ENCODE measurements around the gene ARHGDIG.
A peak's percentile ranks its signal among the peaks of the same experiment; 100 is the strongest.
"Not testable (repeated sequence)": the region's sequence is repeated elsewhere in the genome, so short reads cannot be mapped to it uniquely, and the experiment has no call there.

Gene ARHGDIG

DNA sequence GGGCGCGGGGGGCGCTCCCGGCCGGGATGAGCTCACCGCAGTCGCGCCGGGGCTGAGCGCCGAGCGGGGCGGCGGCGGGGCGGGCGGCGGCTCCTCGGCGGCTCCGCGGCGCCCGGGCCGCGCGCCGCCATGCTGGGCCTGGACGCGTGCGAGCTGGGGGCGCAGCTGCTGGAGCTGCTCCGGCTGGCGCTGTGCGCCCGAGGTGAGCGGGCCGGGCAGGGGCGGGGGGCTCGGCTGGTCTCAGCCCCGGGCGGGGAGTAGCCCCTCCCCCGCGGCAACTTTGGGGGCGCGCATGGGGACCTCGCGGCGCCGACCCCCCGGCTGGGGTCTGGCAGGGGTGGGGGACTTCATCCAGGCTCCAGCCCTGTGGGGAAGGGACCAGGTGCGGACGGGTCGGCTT, at the start of gene ARHGDIG:
Gene ARHGDIG, plus strand, starts transcription at position 40 of the 400 bp plus-strand sequence. Its CDS starts 90 bp downstream, at position 130.
- no peak for DNase-seq (ENCODE audit: low read depth in 2 of 2)

DNA sequence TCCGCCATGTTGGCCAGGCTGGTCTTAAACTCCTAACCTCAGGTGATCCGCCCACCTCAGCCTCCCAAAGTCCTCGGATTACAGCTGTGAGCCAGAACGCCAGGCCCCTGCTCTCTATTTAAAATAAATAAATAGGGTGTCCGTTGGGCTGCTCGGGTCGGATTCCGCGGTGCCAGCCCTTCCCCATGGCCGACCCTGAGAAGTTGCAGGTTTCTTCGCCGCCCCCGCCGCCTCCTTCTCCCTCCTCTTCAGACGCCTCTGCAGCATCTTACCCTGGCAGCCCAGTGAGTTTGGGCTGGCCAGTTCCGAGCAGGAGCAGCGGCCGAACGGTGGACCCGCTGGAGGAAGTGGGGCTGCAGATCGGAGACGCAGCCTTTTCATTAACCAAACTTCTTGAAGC, 49.4 kb upstream of the ARHGDIG start:
- no peak for DNase-seq (ENCODE audit: low read depth in 2 of 2)

DNA sequence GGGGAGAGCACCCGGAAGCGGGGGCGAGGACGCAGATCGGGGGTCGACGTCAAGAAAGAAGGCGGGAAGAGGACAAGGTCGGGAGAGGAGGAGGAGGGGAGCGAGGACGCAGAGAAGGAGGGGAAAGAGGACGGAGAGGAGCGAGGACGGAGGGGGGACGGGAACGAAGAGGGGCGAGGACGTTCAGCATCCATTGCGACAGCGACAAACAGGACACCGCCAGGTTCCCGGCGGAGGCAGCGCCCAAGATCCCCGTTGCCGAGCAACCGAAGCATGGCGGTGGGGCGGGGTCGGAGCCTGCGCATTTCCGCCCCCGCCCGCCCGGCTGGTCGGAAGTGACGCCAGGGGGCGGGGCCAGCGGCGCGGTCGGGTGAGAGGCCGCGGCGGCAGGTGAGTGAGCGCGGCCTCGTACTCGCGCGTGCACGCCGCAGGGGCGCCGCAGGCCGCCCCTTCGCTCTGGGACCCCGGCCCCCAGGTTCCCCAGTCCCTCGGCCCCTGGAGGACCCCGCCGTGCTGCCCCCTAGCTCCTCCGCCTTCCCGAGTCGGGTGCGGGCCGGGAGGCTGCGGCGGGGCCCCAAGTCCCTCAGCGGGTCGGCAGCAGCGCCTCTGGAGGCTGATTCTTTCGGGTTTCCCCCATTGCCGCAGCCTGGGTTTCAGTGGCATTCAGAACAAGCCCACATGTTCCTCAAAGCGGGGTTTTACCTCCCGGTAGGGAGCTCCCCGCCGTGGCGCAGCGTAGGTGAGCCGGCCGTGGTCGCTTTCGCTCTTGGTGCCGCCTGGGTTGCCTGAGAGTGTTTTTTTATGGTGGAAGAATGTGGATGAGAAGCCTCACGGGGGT, 45.7 kb upstream of the ARHGDIG start, which contains the start of gene FAM234A:
Gene FAM234A, plus strand, starts transcription at position 354 of the 838 bp plus-strand sequence. CDS start 19,593 bp downstream, outside the sequence.
- peak; percentile 94 to 97 for DNase-seq (ENCODE audit: low read depth in 2 of 2)

DNA sequence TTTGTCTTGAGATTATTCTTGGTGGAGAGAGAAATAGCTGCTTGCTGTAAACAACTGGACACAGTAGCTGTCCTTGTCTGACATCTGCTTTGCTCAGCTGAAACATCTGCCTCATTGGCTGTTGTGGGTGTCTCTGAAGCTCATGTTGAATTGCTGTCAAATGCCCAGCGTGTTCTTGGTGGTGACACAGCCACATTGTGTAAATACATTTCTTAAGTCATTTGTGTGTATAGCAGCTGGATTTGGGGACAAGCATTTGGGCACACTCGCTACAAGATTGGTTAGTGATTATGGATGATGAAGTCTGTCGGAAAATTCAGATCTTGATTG, 40.5 kb upstream of the ARHGDIG start:
- no peak for DNase-seq (ENCODE audit: low read depth in 2 of 2)

DNA sequence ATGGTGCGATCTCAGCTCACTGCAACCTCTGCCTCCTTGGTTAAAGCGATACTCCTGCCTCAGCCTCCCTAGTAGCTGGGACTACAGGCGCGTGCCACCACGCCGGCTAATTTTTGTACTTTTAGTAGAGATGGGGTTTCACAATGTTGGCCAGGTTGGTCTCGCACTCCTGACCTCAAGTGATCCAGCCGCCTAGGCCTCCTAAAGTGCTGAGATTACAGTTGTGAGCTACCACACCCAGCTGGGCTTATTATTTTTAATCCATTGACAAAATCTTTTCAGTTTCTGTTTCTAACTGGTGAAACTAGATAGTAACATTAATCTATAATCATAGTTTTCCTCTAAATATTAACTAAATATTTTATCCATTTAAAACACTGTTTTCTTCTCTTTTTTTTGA, 39.8 kb upstream of the ARHGDIG start:
- no peak for DNase-seq (ENCODE audit: low read depth in 2 of 2)

DNA sequence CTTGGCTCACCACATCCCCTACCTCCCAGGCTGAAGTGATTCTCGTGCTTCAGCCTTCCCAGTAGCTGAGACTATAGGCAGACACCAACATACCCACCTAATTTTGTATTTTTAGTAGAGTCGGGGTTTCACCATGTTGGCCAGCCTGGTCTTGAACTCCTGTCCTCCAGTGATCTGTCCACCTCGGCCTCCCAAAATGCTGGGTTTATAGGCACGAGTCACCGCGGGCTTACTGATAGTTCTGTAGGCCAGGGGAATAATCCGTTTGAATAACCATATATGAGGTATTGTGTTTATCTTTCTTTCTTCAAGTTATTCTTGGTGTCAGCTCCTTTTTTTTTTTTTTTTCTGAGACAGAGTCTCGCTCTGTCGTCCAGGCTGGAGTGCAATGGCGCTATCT, 38.1 kb upstream of the ARHGDIG start:
- no peak for DNase-seq (ENCODE audit: low read depth in 2 of 2)

DNA sequence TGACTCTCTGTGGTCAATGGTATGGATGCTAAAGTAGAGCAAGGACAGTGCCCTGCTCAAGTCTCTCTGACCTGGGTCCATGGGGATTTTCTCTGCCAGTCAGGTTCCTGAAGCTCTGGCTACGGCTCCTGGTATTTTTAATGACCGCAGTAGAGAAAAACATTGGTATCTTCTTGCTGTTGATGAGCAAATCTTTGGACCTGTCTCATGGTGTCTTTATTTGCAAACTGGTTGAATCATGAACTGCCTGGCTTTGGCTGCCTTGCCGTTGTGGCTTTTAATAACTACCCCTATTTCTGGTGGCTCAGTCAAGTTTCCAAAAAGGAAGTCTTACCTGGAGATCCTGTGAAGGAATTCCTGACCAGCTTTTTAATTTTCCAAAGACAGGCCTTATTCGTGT, 37.0 kb upstream of the ARHGDIG start:
- DNase-seq (ENCODE audit: low read depth in 2 of 2) = no peak

DNA sequence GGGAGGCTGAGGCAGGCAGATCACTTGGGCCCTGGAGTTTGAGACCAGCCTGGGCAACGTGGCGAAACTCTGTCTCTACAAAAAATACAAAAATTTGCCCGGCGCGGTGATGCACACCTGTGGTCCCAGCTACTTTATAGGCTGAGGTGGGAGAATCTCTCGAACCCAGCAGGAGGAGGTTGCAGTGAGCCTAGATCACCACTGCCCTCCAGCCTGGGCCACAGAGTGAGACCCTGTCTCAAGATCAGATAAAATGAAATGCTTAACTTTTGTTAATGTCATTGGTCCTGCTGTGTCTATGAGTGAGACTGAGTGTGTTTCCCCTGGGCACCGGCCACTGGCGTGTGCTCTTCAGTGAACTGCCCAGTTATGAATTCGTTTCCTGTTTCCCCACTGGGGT, 35.3 kb upstream of the ARHGDIG start:
- DNase-seq (ENCODE audit: low read depth in 2 of 2) = no peak

DNA sequence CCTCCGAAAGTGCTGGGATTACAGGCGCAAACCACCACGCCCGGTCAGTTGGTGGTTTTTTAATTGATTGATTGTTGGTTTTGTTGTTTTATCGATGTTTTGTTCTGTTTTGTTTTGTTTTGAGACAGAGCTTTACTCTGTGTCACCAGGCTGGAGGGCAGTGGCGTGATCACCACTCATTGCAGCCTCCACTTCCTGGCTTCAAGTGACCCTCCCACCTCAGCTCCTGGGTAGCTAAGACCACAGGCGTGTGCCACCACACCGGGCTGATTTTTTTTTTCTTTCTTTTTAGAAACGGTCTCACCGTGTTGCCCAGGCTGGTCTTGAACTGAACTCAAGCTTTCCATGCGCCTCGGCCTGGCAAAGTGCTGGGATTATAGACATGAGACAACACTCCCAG, 33.4 kb upstream of the ARHGDIG start:
- DNase-seq (ENCODE audit: low read depth in 2 of 2) = no peak

DNA sequence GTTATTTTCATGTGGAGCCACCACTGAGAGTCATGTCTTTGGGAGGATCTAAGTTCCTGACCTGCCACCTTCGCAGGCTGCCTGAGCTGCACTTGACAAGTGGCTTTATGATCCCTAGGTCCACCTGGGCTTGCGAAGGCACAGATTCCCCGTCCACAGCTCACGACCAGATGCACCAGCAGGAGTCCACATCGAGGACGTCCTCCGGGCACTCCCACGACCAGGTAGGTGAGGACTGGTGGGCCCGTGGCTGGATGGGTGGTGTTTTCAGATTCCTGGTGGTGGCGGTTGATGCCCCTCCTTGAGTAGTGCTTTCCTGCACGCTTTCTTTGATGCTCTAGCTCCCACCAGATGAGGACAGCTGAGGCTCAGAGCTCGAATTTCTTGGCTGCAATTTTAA, 31.0 kb upstream of the ARHGDIG start:
- DNase-seq (ENCODE audit: low read depth in 2 of 2) = no peak

DNA sequence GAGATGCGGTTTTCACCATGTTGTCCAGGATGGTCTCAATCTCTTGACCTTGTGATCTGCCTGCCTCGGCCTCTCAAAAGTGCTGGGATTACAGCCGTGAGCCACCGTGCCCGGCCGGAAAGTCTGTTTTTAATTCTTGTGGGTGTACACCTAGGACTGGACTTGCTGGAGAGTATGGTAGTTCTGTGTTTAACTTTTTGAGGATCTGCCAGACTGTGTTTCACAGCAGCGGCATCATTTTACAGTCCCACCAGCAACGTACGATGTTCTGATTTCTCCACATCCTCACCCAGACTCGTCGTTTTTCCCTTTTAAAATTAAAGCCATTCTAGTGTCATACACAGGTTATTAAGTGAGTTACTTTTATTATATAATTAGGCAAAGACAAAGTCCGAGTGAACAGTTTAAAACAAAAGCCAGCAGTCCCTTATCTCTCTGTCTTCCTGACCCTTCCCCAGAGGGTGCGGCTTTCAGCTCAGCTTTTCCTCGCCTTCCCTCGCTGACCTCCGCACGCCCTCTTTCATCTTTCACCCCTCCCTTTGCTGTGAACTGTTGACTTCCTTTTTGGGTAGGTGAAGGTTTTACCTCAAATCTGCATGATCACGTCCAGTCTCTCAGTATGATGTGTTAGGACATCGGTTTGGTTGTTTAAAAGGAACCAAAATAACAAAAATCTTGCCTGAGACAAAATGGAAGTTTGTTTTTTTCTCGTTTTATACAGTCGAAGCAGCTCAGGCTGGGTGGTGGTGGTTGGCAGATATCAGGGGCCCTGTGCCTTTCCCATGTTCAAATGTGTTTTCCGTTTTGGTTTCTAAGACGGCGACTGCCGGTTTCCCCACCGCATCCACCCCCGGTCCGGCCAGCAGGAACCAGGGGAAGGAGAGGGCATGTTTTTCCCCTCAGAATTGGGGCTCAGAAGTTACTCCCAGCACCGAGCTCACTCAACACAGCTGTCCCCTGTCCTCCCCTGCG, 27.7 kb upstream of the ARHGDIG start:
- no peak for DNase-seq (ENCODE audit: low read depth in 2 of 2)

DNA sequence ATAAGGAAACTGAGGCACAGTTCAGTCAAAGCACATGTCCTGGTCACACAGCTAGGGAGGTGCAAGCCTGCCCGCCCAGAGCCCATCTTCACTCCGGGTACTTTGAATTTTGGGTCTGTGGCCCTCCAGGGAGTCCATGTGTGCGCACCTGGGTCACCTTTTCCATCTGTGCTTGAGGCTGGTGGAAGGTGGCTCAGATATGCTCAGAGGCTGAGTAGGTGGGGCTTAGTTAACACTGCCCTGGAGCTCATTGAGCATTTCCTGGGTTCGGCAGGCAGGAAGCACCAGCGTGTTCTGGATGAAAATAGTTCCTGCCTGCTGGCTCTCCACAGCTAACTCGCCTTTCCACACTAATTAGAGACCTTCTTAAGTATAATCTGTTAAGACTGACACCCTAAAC, 26.6 kb upstream of the ARHGDIG start:
- no peak for DNase-seq (ENCODE audit: low read depth in 2 of 2)

DNA sequence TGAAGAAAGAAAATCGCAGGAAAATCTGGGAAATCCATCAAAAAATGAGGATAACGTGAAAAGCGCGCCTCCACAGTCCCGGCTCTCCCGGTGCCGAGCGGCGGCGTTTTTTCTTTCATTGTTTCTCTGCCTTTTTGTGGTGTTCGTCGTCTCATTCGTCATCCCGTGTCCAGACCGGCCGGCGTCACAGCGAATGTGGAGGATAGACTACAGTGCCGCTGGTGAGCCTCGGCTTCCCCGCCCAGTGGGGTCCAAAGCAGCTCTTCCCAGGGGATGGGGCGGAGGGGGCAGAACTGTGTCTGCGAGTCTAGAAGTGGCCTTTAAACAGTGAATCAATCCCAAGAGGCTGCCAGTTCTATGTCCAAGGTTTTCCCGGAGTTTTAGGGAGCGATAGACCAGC, 25.9 kb upstream of the ARHGDIG start:
- DNase-seq (ENCODE audit: low read depth in 2 of 2) = no peak

DNA sequence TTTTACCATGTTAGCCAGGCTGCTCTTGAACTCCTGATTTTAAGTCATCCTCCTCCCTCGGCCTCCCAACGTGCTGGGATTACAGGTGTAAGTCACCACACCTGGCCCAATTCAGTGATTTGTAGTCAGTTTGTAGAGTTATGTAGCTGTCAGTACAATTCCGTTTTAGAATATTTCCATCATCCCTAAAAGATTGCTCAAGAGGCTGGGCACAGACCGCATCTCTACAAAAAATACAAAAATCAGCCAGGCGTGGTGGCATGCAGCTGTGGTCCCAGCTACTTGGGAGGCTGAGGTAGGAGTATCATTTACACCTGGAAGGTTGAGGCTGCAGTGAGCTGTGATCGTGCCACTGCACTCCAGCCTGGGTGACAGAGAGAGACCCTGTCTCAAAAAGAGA, 25.2 kb upstream of the ARHGDIG start:
- no peak for DNase-seq (ENCODE audit: low read depth in 2 of 2)

DNA sequence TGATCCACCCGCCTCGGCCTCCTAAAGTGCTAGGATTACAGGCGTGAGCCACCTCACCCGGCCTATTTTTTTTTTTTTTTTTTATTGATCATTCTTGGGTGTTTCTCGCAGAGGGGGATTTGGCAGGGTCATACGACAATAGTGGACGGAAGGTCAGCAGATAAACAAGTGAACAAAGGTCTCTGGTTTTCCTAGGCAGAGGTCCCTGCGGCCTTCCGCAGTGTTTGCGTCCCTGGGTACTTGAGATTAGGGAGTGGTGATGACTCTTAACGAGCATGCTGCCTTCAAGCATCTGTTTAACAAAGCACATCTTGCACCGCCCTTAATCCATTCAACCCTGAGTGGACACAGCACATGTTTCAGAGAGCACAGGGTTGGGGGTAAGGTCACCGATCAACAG, 22.3 kb upstream of the ARHGDIG start:
- DNase-seq (ENCODE audit: low read depth in 2 of 2) = not testable (repeated sequence)

DNA sequence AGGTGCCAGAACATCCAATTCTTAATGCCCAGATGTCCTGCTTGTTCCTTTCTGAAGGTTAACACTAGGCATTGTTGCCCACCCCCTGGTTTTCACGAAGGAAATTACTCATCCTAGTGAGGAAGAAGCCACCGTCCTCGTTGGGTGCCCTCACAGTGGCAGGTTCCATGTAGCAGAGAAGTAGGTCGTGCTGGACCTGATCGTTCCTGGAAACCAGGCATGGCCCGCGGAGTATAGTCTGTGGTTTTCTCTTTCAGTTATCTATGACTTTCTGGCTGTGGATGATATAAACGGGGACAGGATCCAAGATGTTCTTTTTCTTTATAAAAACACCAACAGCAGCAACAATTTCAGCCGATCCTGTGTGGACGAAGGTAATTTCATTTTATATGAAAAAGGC, 21.2 kb upstream of the ARHGDIG start:
- DNase-seq (ENCODE audit: low read depth in 2 of 2) = no peak

DNA sequence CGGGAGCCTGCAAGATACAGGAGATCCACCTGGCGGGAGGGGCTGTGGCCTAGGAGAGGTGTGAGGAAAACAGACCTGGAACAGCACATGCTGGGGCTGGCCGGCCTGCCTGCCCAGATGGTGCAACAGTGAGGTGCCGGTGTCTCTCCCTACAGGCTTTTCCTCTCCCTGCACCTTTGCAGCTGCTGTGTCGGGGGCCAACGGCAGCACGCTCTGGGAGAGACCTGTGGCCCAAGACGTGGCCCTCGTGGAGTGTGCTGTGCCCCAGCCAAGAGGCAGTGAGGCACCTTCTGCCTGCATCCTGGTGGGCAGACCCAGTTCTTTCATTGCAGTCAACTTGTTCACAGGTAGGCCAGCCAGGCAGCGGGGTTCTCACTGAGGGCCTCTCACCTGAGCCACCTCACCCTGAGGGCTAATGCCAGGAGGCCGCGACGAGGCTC, 20.6 kb upstream of the ARHGDIG start:
- DNase-seq (ENCODE audit: low read depth in 2 of 2) = no peak

DNA sequence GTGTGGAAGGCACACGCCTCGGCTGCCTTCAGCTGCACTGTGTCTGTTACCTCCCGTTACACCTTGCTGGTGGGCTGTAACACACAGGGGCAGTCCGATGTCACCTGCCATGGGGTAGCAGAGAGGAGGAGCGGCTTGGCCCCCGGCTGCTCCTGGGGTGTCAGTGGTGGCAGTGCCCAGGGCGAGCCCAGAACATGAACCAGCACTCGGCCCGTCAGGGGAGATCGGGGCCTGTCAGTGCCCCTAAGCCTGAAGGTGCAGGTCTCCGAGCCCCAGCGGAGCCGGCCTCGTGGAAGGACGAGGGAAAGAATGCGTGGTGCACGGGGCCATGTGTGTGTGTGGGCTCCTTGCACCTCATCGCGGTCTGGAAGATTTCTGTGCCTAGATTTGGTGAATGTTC, 20.1 kb upstream of the ARHGDIG start:
- no peak for DNase-seq (ENCODE audit: low read depth in 2 of 2)

DNA sequence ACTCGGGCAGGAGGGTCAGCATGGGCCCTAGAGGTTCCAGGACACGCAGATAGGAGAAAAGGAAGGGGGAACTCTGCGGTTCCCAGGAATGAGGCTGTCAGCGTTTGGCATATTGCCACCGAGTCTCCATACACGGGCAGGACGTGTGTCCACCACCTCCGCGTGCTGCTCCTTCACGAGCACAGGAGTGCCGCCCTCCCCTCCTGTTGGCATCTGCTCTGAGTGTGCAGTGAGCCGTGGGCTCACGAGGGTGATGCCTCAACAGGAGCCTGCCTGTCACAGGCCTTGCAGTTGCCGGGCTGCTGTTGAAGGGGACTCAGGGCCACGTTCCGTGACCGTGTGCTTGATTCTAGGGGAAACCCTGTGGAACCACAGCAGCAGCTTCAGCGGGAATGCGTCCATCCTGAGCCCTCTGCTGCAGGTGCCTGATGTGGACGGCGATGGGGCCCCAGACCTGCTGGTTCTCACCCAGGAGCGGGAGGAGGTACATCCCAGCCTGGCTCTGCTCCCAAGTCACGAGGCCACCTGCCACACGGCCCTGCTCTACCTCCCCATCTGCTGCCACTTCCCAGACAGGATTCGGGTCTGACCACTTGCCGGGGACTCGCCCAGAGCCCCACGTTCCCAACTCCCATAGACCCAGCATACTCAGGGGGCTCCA, 19.2 kb upstream of the ARHGDIG start:
- no peak for DNase-seq (ENCODE audit: low read depth in 2 of 2)

DNA sequence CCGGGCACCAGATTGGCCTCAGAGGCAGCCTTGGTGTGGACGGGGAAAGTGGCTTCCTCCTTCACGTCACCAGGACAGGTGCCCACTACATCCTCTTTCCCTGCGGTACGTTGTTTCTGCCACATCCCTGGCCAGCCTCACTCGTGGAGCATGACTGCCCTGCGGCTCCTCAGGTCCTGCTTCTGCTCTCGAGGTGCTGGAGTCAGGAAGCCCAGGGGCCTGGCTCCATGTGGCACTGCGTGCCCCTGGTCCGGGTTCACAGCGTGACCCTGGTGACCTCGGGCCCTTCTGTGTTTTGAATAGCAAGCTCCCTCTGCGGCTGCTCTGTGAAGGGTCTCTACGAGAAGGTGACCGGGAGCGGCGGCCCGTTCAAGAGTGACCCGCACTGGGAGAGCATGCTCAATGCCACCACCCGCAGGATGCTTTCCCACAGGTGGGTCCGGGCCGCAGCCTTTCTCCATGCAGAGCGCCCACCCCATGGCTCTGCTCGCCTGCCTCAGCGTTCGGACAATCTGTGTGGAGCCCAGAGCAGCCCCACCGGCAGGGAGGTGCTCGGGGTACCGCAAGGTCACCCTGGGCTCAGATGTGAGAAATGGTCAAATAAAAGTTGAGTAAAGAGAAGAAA, 18.2 kb upstream of the ARHGDIG start:
- no peak for DNase-seq (ENCODE audit: low read depth in 2 of 2)

DNA sequence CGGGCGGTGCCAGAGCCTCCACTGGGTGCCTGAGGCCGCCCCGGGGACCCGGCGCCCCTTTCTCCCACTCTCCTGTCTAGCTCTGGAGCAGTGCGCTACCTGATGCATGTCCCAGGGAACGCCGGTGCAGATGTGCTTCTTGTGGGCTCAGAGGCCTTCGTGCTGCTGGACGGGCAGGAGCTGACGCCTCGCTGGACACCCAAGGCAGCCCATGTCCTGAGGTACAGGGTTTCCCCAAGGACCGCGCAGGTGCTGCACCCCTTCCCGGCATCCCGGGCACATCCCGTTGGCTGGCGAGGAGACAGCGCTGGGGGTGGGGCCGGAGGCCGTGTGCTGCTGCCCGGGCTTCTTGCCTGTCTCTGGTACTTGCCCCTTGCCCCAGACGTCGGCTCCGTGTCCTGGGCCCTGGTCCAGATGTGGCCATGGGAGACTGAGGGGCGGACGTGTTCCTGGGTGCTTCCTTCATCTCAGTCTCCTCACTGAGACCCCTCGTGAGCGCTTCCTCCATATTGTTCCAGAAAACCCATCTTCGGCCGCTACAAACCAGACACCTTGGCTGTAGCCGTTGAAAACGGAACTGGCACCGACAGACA, 17.1 kb upstream of the ARHGDIG start:
- no peak for DNase-seq (ENCODE audit: low read depth in 2 of 2)

Data from stimulated activated CD4-positive, alpha-beta T cell treated with anti-CD3 and anti-CD28 coated beads, Interleukin-1b, Interleukin-23, amount 100 ng/mL, for 4 hours (primary cell).